Activated B cell treated with CpG ODN at 0.5 μM for 24 hours (primary cell): ENCODE measurements around the gene FLYWCH1. TPM values are rescaled to one million over a fixed set of nuclear protein-coding genes. Genes with fewer than 3 reads are reported as not detected.
"Not testable (repeated sequence)": the region's sequence is repeated elsewhere in the genome, so short reads cannot be mapped to it uniquely, and the experiment has no call there.

ENCODE experiments used
- ATAC-seq: fragments of 200-7000 bp; cut with Tn5 transposase; one replicate; pipeline ENCODE4 v1.10.0; 2021; ENCODE audit warnings: low read depth, mild to moderate bottlenecking, moderate library complexity
- CTCF ChIA-PET: fragments of 350-600 bp; sonication (Branson Sonifier 250); formaldehyde crosslinking; loops from one replicate; lab custom pipeline; 2021; ENCODE audit warnings: antibody characterized with exemption; lab: Charles Lee
- POLR2A ChIA-PET: fragments of 350-600 bp; sonication (Branson Sonifier 250); formaldehyde crosslinking; loops from one replicate; lab custom pipeline; 2021; ENCODE audit warnings: antibody characterized with exemption; lab: Charles Lee
- DNase-seq: peaks from one replicate; pipeline ENCODE4 v3.0.0; 2022
- H3K27ac Mint-ChIP-seq: one replicate; pipeline ENCODE4 v1.8.0; 2020; ENCODE audit warnings: mixed read lengths
- H3K27me3 Mint-ChIP-seq: one replicate; pipeline ENCODE4 v1.8.0; 2021; ENCODE audit warnings: mixed read lengths
- H3K36me3 Mint-ChIP-seq: one replicate; pipeline ENCODE4 v1.8.0; 2021; ENCODE audit warnings: low read depth, mixed read lengths
- H3K4me1 Mint-ChIP-seq: one replicate; pipeline ENCODE4 v1.8.0; 2021; ENCODE audit warnings: mixed read lengths
- H3K4me3 Mint-ChIP-seq: one replicate; pipeline ENCODE4 v1.8.0; 2020; ENCODE audit warnings: mild to moderate bottlenecking, mixed read lengths
- H3K9me3 Mint-ChIP-seq: one replicate; pipeline ENCODE4 v1.8.0; 2020; ENCODE audit warnings: mixed read lengths
- intact Hi-C: fragments of 100-400 bp; cut with micrococcal nuclease; formaldehyde crosslinking; loops from one replicate; pipeline ENCODE4 v1.15.1; 2024
- total RNA-seq: library from RNA; stranded (reverse); gene quantifications from 2 replicates; pipeline ENCODE4 v1.2.3, GENCODE V29; 2022
- TF ChIP-seq, protein P1 (sequence below): fragments of 200-600 bp; IDR thresholded peaks from one replicate; pipeline ENCODE4 v1.8.0; 2022; ENCODE audit warnings: antibody characterized with exemption, mild to moderate bottlenecking

Gene FLYWCH1
- total RNA-seq, 1 donor from 2014 or later = 59.9 TPM

DNA sequence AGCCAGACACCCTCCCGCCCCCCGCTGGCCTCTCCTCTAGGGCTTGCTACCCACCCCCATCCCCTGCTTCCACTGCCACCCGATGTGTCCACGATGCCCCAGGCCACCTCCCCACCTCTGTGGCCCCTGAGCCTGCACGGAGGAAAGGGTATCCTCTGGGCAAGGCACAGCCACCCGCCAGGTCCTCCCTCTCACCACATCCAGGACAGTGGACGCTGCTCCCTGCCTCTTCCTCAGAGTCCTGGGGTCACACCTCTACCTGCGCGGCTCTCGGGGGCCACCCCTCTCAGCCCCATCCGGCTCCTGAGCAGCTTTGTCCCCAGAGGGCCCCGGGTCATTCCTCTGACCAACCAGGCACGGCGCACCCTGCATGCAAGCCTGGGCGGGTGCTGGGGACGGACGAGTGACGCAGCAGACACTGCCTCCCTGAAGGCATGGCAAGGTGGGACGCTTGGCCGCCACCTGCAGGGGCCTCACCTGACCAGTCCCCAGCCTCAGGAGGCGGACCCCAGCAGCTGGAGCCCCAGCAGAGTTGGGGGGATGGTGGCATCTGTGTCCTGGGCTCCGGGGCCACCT, 24.8 kb downstream of the FLYWCH1 start:
- no peak for DNase-seq
- H3K27ac Mint-ChIP-seq = no peak overlapping the region
- H3K36me3 Mint-ChIP-seq = peaks cover 54% of the 10 kb centered on the region
- H3K9me3 Mint-ChIP-seq = no peaks in the 10 kb centered on the region
- ChIA-PET POLR2A (no interaction called here), CTCF (no interaction called here)
- intact Hi-C loops = no loop called here
- H3K4me1 Mint-ChIP-seq = no peaks in the 10 kb centered on the region
- H3K27me3 Mint-ChIP-seq = no peaks in the 10 kb centered on the region
- TF ChIP-seq, protein P1, sequence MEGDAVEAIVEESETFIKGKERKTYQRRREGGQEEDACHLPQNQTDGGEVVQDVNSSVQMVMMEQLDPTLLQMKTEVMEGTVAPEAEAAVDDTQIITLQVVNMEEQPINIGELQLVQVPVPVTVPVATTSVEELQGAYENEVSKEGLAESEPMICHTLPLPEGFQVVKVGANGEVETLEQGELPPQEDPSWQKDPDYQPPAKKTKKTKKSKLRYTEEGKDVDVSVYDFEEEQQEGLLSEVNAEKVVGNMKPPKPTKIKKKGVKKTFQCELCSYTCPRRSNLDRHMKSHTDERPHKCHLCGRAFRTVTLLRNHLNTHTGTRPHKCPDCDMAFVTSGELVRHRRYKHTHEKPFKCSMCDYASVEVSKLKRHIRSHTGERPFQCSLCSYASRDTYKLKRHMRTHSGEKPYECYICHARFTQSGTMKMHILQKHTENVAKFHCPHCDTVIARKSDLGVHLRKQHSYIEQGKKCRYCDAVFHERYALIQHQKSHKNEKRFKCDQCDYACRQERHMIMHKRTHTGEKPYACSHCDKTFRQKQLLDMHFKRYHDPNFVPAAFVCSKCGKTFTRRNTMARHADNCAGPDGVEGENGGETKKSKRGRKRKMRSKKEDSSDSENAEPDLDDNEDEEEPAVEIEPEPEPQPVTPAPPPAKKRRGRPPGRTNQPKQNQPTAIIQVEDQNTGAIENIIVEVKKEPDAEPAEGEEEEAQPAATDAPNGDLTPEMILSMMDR = no peak
- H3K4me3 Mint-ChIP-seq = no peak overlapping the region
- no peak for ATAC-seq

- H3K9me3 Mint-ChIP-seq = no peaks in the 10 kb centered on the region
- ChIA-PET POLR2A (no interaction called here), CTCF (no interaction called here)
Measured at GRCh38 chr16:2937170-2937569, 25.4 kb downstream of the FLYWCH1 start.

GRCh38 chr16:2938206-2938605, 26.5 kb downstream of the FLYWCH1 start:
- ATAC-seq = no peak
- no peak for DNase-seq
- CTCF ChIA-PET = no interaction called here
- Mint-ChIP-seq H3K4me3 (no peak overlapping the region), H3K36me3 (peaks cover 57% of the 10 kb centered on the region), H3K4me1 (peaks cover 4% of the 10 kb centered on the region), H3K9me3 (no peaks in the 10 kb centered on the region), H3K27me3 (no peaks in the 10 kb centered on the region), H3K27ac (no peak overlapping the region)
- POLR2A ChIA-PET = no interaction called here
- intact Hi-C loops = no loop called here
- TF ChIP-seq, protein P1 = no peak

More at GRCh38 chr16:2937170-2937569, 25.4 kb downstream of the FLYWCH1 start:
- peaks cover 57% of the 10 kb centered on the region for H3K36me3 Mint-ChIP-seq
- H3K27ac Mint-ChIP-seq = no peak overlapping the region
- TF ChIP-seq, protein P1 = no peak
- H3K4me3 Mint-ChIP-seq = no peak overlapping the region
- DNase-seq (no peak), ATAC-seq (no peak)
- H3K27me3 Mint-ChIP-seq = no peaks in the 10 kb centered on the region
- peaks cover 3% of the 10 kb centered on the region for H3K4me1 Mint-ChIP-seq
- intact Hi-C loops = no loop called here

DNA sequence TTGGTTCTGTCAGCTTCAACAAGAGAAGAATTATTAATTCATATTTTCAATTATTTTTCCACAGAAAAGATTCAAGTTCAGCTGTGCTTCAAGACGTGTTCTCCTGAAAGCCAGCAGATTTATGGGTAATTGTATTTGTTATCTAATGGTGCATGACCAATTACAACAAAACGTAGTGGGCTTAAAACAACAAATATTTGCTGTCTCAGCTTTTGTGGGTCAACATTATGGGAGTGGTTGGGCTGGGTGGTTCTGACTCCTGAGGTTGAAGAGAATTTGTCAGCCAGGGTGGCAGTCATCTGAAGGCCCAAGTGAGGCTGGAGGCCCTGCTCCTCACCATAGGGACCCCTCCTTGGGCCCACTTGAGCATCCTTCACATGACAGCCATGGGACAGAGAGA, 28.2 kb downstream of the FLYWCH1 start:
- no peak for DNase-seq
- ATAC-seq = no peak
- Mint-ChIP-seq H3K27me3 (no peaks in the 10 kb centered on the region), H3K9me3 (no peaks in the 10 kb centered on the region), H3K4me3 (no peak overlapping the region), H3K4me1 (peaks cover 4% of the 10 kb centered on the region), H3K36me3 (peaks cover 50% of the 10 kb centered on the region), H3K27ac (no peak overlapping the region)
- ChIA-PET POLR2A (interaction anchor here (0.7 kb wide), 1 partner anchor 41 kb away, joined by 3 read pairs; no protein-coding TSS in a partner anchor), CTCF (interaction anchor here (1.2 kb wide), 1 partner anchor 13 kb away, joined by 4 read pairs; no protein-coding TSS in a partner anchor)
- TF ChIP-seq, protein P1 = no peak
- intact Hi-C loops = no loop called here

- H3K27ac Mint-ChIP-seq = no peak overlapping the region
- ChIA-PET POLR2A (interaction anchor here (0.6 to 0.7 kb wide), 2 partner anchors 501 to 584 kb away, joined by 3 to 7 read pairs; no protein-coding TSS in a partner anchor), CTCF (interaction anchor here (1.4 kb wide), 1 partner anchor 15 kb away, joined by 4 read pairs; no protein-coding TSS in a partner anchor)
- intact Hi-C loops = no loop called here
- no peak for DNase-seq
- ATAC-seq = no peak
- H3K9me3 Mint-ChIP-seq = no peaks in the 10 kb centered on the region
- no peak overlapping the region for H3K4me3 Mint-ChIP-seq
- TF ChIP-seq, protein P1 = no peak
- no peaks in the 10 kb centered on the region for H3K27me3 Mint-ChIP-seq
- peaks cover 43% of the 10 kb centered on the region for H3K36me3 Mint-ChIP-seq
- peaks cover 4% of the 10 kb centered on the region for H3K4me1 Mint-ChIP-seq
Measured at GRCh38 chr16:2942045-2942444, 30.3 kb downstream of the FLYWCH1 start.

DNA sequence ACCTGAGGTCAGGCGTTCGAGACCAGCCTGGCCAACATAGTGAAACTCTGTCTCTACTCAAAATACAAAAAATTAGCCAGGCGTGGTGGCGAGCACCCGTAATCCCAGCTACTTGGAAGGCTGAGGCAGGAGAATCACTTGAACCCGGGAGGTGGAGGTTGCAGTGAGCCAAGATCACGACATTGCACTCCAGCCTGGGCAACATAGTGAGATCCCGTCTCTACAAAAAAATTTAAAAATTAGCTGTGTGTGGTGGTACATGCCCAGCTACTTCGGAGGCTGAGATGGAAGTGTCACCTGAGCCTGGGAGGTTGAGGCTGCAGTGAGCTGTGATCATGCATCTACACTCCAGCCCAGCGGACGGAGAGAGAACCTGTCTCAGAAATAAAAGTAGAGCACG, 32.0 kb downstream of the FLYWCH1 start:
- H3K4me3 Mint-ChIP-seq, H3K9me3 Mint-ChIP-seq, intact Hi-C loops, H3K4me1 Mint-ChIP-seq, H3K27ac Mint-ChIP-seq, ATAC-seq, H3K27me3 Mint-ChIP-seq, DNase-seq: not testable (repeated sequence)
- POLR2A ChIA-PET = interaction anchor here (0.6 kb wide), 1 partner anchor 72 kb away, joined by 3 read pairs; no protein-coding TSS in a partner anchor
- peaks cover 39% of the 10 kb centered on the region for H3K36me3 Mint-ChIP-seq
- CTCF ChIA-PET = interaction anchor here (1.8 kb wide), 1 partner anchor 24 kb away, joined by 4 read pairs; no protein-coding TSS in a partner anchor
